ENCODE results near the gene NRIP1. TPM values are rescaled to one million over a fixed set of nuclear protein-coding genes. Genes with fewer than 3 reads are reported as not detected.
A peak's percentile ranks its signal among the peaks of the same experiment; 100 is the strongest.

The NRIP1 gene
- total and polyA plus RNA-seq, 9 of the 15 experiments (the other 6 are each of a cell fraction or from before 2014, with no cell fraction given) = 4.3 to 42.8 (median 19.6) TPM

DNA sequence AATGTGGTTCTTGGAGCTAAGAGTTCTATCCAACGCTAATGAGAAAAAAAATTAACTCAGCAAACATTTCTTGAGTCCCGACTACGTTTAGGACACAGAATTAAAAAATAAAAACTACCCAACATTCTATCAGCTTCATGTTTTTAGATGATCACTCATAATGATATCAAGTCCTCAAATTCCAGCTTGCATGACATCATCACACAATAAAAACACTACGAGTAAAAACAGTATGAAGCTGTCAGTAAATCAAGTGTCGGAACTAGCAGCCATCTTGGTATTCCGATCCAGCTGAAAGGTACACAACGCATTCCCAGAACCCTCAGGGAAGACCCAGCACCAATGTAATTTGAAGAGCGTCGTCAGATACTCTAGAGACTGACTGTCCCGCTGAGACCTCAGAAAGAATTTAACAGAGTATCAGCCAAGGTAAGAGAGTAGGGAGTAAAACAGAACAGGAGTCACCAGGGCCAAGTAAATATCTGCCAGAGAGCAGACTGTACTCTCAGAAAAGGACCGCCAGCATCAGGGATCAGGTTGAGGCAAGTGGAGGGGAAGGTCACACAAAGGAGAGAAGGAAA is 57.0 kb downstream of the NRIP1 start:
- Histone ChIP-seq H4K20me1 (replicated peaks; ENCODE audit: control insufficient read depth, insufficient read depth, low read length) (no peaks in the 10 kb centered on the region), H3K9me3 (replicated peaks; ENCODE audit: control insufficient read depth, insufficient read depth, low read depth, low read length) (no peaks in the 10 kb centered on the region), H2AFZ (ENCODE audit: low read depth, low read length) (no peak overlapping the region), H3K36me3 (ENCODE audit: control insufficient read depth, insufficient read depth, low read length) (peaks cover 38% of the 10 kb centered on the region), H3K4me2 (ENCODE audit: insufficient read depth, low read length) (no peak overlapping the region), H3K9me1 (ENCODE audit: control insufficient read depth, insufficient read depth, low read length) (no peaks in the 10 kb centered on the region), H3K4me1 (replicated peaks in 1 of 2; ENCODE audit: control insufficient read depth in 2 of 2, insufficient read depth in 2 of 2, low read length in 2 of 2) (peaks cover 0 to 4% of the 10 kb centered on the region in 2 experiments; a peak in 1 of 5 replicates), H3K79me2 (ENCODE audit: control insufficient read depth, insufficient read depth, low read length) (peaks cover 62% of the 10 kb centered on the region; the same call in 2 of the 3 replicates), H3K27ac (ENCODE audit: extremely low read depth, low read depth, low read length) (no peak overlapping the region), H3K4me3 (no peak overlapping the region), H3K27me3 (ENCODE audit: control insufficient read depth in 2 of 2, insufficient read depth in 2 of 2, low read length in 2 of 2) (no peaks in the 10 kb centered on the region), H3K9ac (ENCODE audit: insufficient read depth in 1 of 2, low read depth in 2 of 2, low read length in 2 of 2) (no peak overlapping the region)
- intact Hi-C loops (cut with micrococcal nuclease) (no loop called here), in situ Hi-C loops (cut with MboI) (no loop called here)
- no TSS peak for BruUV-seq (replicated peaks)
- ChIA-PET CTCF (ENCODE audit: low intra/inter-chr PET ratio) (no interaction called here), POLR2A (no interaction called here)
- DNase-seq (ENCODE audit: extremely low read depth in 1 of 4, low spot score in 3 of 4) (no peak), FAIRE-seq (no peak), ATAC-seq (no peak)
- TF ChIP-seq, protein P1, sequence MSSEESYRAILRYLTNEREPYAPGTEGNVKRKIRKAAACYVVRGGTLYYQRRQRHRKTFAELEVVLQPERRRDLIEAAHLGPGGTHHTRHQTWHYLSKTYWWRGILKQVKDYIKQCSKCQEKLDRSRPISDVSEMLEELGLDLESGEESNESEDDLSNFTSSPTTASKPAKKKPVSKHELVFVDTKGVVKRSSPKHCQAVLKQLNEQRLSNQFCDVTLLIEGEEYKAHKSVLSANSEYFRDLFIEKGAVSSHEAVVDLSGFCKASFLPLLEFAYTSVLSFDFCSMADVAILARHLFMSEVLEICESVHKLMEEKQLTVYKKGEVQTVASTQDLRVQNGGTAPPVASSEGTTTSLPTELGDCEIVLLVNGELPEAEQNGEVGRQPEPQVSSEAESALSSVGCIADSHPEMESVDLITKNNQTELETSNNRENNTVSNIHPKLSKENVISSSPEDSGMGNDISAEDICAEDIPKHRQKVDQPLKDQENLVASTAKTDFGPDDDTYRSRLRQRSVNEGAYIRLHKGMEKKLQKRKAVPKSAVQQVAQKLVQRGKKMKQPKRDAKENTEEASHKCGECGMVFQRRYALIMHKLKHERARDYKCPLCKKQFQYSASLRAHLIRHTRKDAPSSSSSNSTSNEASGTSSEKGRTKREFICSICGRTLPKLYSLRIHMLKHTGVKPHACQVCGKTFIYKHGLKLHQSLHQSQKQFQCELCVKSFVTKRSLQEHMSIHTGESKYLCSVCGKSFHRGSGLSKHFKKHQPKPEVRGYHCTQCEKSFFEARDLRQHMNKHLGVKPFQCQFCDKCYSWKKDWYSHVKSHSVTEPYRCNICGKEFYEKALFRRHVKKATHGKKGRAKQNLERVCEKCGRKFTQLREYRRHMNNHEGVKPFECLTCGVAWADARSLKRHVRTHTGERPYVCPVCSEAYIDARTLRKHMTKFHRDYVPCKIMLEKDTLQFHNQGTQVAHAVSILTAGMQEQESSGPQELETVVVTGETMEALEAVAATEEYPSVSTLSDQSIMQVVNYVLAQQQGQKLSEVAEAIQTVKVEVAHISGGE (CRISPR knock-in tag; IDR thresholded peaks at IDR 0.05) = no peak
- TF ChIP-seq, protein P2, sequence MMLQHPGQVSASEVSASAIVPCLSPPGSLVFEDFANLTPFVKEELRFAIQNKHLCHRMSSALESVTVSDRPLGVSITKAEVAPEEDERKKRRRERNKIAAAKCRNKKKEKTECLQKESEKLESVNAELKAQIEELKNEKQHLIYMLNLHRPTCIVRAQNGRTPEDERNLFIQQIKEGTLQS (IDR thresholded peaks at IDR 0.05) = peak; percentile 32; the same call in 1 of the 2 replicates
- TF ChIP-seq, protein P2 (CRISPR knock-in tag; conservative IDR thresholded peaks at IDR 0.05) = no peak
- WGBS (ENCODE audit: insufficient coverage, low coverage, missing lambda C conversion rate) = 93% methylated on average over 11 of the region's 11 CpGs

Data from K562 (cell line).